Measurements from ENCODE around the gene GPLD1. TPM values are rescaled to one million over a fixed set of nuclear protein-coding genes. Genes with fewer than 3 reads are reported as not detected.

Gene GPLD1
- total and polyA plus RNA-seq, 9 of the 15 experiments (the other 6 are each of a cell fraction or from before 2014, with no cell fraction given): 0.11 to 1.3 (median 0.82) TPM

DNA sequence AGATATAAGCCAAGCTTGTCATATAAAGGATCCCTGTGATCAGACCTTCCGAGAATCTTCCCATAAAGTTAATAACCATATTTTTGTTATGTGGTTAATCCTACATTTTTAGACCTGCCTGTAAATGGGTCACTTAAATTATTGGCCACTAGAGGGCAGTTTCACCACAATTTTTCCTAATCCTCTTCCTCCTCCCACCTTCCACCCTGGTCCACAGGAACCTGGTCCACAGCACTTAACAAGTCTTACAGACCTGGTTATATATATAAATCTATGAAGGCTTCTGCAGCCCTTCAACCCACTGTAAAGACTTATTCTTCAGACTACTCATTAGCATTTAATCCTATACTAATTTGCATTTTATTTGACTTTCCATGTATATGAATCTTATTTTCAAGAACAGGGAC is 58.3 kb downstream of the GPLD1 start (continued):
- peak in 1 of 2 experiments; percentile 98; a peak in 2 of 3 replicates for TF ChIP-seq CBX3 (IDR thresholded peaks at IDR 0.05; ENCODE audit: borderline replicate concordance in 1 of 2, low read length in 2 of 2)
- TF ChIP-seq BRF2 (IDR thresholded peaks at IDR 0.05; ENCODE audit: borderline replicate concordance, insufficient read depth, insufficient read length): no peak
- no peak for TF ChIP-seq BCL6 (CRISPR knock-in tag; IDR thresholded peaks at IDR 0.05)
- TF ChIP-seq RAD51 (IDR thresholded peaks at IDR 0.05; ENCODE audit: borderline replicate concordance, low read depth): no peak
- TF ChIP-seq TAF15 (IDR thresholded peaks at IDR 0.05; ENCODE audit: low read depth, low read length): no peak
- no peak for TF ChIP-seq RBM22 (IDR thresholded peaks at IDR 0.05; ENCODE audit: low read depth, low read length, poor library complexity, severe bottlenecking)
- TF ChIP-seq GATAD2B (IDR thresholded peaks at IDR 0.05; ENCODE audit: borderline replicate concordance): 0 out of 2 replicates have a peak, but pooled peaks have one; percentile 30
- TF ChIP-seq GTF2F1 (IDR thresholded peaks at IDR 0.05; ENCODE audit: low read depth, low read length): no peak
- no peak for TF ChIP-seq MYC (IDR thresholded peaks at IDR 0.05; ENCODE audit: low read depth, low read length)
- TF ChIP-seq MYC (CRISPR knock-in tag; IDR thresholded peaks at IDR 0.05; ENCODE audit: borderline replicate concordance, low read depth): no peak
- no peak for TF ChIP-seq HCFC1 (IDR thresholded peaks at IDR 0.05; ENCODE audit: low read depth, low read length)
- TF ChIP-seq WHSC1 (IDR thresholded peaks at IDR 0.05; ENCODE audit: low read length): no peak
- TF ChIP-seq NONO (IDR thresholded peaks at IDR 0.05; ENCODE audit: low read depth in 2 of 2, low read length in 1 of 2): no peak
- TF ChIP-seq, protein P1, sequence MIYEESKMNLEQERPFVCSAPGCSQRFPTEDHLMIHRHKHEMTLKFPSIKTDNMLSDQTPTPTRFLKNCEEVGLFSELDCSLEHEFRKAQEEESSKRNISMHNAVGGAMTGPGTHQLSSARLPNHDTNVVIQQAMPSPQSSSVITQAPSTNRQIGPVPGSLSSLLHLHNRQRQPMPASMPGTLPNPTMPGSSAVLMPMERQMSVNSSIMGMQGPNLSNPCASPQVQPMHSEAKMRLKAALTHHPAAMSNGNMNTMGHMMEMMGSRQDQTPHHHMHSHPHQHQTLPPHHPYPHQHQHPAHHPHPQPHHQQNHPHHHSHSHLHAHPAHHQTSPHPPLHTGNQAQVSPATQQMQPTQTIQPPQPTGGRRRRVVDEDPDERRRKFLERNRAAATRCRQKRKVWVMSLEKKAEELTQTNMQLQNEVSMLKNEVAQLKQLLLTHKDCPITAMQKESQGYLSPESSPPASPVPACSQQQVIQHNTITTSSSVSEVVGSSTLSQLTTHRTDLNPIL (CRISPR knock-in tag; IDR thresholded peaks at IDR 0.05): no peak
- no peak for TF ChIP-seq BRD9 (IDR thresholded peaks at IDR 0.05; ENCODE audit: low read depth, partially characterized antibody)
- TF ChIP-seq CHD2 (IDR thresholded peaks at IDR 0.05; ENCODE audit: low read depth, low read length): no peak
- no peak for TF ChIP-seq RFX5 (IDR thresholded peaks at IDR 0.05; ENCODE audit: low read depth, low read length)
- TF ChIP-seq FUS (optimal IDR thresholded peaks at IDR 0.05; ENCODE audit: low read depth, low read length): no peak
- peak; percentile 8 for TF ChIP-seq ZFP36 (IDR thresholded peaks at IDR 0.05; ENCODE audit: low read depth, low read length, partially characterized antibody)
- TF ChIP-seq, protein P2, sequence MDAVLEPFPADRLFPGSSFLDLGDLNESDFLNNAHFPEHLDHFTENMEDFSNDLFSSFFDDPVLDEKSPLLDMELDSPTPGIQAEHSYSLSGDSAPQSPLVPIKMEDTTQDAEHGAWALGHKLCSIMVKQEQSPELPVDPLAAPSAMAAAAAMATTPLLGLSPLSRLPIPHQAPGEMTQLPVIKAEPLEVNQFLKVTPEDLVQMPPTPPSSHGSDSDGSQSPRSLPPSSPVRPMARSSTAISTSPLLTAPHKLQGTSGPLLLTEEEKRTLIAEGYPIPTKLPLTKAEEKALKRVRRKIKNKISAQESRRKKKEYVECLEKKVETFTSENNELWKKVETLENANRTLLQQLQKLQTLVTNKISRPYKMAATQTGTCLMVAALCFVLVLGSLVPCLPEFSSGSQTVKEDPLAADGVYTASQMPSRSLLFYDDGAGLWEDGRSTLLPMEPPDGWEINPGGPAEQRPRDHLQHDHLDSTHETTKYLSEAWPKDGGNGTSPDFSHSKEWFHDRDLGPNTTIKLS (IDR thresholded peaks at IDR 0.05; ENCODE audit: borderline replicate concordance, low read depth): no peak
- no peak for TF ChIP-seq SETDB1 (IDR thresholded peaks at IDR 0.05; ENCODE audit: low read length)
- peak in 1 of 2 experiments; percentile 38; a peak in 1 of 4 replicates for TF ChIP-seq ARNT (IDR thresholded peaks at IDR 0.05)
- no peak for TF ChIP-seq TRIM25 (IDR thresholded peaks at IDR 0.05; ENCODE audit: borderline replicate concordance)
- no peak for TF ChIP-seq SIN3A (IDR thresholded peaks at IDR 0.05; ENCODE audit: borderline replicate concordance in 2 of 2, control insufficient read depth in 1 of 2, low read depth in 2 of 2, low read length in 2 of 2)
- no peak for TF ChIP-seq HNRNPUL1 (IDR thresholded peaks at IDR 0.05; ENCODE audit: low read length)
